ENCODE measurements around the gene PUS3. TPM values are rescaled to one million over a fixed set of nuclear protein-coding genes. Genes with fewer than 3 reads are reported as not detected.
"Not testable (repeated sequence)": the region's sequence is repeated elsewhere in the genome, so short reads cannot be mapped to it uniquely, and the experiment has no call there.

Gene PUS3
- total and polyA plus RNA-seq, 2 experiments from 2014 or later = 11.4 to 13.0 TPM

DNA sequence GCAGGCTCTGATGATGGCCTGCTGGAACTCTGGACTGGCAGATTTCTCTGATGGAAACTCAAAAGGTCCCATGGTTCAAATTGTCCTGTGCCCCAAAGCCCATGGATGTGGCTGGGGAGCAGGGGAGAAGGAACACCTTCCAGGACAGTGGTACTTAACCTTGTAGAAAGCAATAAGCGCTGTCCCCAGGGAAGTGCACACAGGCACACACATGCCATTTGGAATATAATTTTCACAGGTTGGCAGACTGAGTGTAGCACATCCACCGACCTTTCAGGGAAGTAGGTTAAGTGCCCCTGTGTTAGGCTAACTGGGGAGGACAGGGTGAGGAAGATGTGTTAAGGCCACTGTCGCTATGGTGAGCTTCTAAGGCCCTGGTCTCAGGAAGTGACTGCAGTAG is 19.1 kb upstream of the PUS3 start:
- no peaks in the 10 kb centered on the region for H3K4me1 ChIP-seq (ENCODE audit: low read depth)
- TF ChIP-seq, protein P1, sequence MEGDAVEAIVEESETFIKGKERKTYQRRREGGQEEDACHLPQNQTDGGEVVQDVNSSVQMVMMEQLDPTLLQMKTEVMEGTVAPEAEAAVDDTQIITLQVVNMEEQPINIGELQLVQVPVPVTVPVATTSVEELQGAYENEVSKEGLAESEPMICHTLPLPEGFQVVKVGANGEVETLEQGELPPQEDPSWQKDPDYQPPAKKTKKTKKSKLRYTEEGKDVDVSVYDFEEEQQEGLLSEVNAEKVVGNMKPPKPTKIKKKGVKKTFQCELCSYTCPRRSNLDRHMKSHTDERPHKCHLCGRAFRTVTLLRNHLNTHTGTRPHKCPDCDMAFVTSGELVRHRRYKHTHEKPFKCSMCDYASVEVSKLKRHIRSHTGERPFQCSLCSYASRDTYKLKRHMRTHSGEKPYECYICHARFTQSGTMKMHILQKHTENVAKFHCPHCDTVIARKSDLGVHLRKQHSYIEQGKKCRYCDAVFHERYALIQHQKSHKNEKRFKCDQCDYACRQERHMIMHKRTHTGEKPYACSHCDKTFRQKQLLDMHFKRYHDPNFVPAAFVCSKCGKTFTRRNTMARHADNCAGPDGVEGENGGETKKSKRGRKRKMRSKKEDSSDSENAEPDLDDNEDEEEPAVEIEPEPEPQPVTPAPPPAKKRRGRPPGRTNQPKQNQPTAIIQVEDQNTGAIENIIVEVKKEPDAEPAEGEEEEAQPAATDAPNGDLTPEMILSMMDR (IDR thresholded peaks at IDR 0.05; ENCODE audit: low read depth, low read length) = no peak
- H3K36me3 ChIP-seq = no peaks in the 10 kb centered on the region
- no peak for DNase-seq (ENCODE audit: low read depth in 1 of 2, low spot score in 1 of 2)
- H3K27ac ChIP-seq = no peak overlapping the region
- no peaks in the 10 kb centered on the region for H3K9me3 ChIP-seq (ENCODE audit: low read depth)
- no peaks in the 10 kb centered on the region for H3K27me3 ChIP-seq
- no peak overlapping the region for H3K4me3 ChIP-seq

DNA sequence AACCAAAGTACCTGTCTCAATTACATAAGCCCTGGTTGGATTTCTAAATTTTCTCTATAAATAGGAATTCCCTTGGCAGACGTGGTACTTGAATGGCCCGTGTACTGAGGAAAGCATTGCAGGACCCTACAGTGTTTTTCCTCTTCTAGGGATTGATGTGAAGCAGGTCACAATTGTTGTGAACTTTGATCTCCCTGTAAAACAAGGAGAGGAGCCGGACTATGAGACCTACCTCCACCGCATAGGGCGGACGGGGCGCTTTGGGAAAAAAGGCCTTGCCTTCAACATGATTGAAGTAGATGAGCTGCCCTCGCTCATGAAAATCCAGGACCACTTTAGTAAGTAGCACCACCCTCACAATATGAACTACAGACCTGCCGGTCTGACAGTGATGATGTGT is 18.0 kb upstream of the PUS3 start:
- Histone ChIP-seq H3K4me3 (no peak overlapping the region), H3K27me3 (no peaks in the 10 kb centered on the region), H3K9me3 (ENCODE audit: low read depth) (no peaks in the 10 kb centered on the region), H3K27ac (no peak overlapping the region), H3K36me3 (no peaks in the 10 kb centered on the region), H3K4me1 (ENCODE audit: low read depth) (no peaks in the 10 kb centered on the region)
- TF ChIP-seq, protein P1 (IDR thresholded peaks at IDR 0.05; ENCODE audit: low read depth, low read length) = no peak
- DNase-seq (ENCODE audit: low read depth in 1 of 2, low spot score in 1 of 2) = no peak

DNA sequence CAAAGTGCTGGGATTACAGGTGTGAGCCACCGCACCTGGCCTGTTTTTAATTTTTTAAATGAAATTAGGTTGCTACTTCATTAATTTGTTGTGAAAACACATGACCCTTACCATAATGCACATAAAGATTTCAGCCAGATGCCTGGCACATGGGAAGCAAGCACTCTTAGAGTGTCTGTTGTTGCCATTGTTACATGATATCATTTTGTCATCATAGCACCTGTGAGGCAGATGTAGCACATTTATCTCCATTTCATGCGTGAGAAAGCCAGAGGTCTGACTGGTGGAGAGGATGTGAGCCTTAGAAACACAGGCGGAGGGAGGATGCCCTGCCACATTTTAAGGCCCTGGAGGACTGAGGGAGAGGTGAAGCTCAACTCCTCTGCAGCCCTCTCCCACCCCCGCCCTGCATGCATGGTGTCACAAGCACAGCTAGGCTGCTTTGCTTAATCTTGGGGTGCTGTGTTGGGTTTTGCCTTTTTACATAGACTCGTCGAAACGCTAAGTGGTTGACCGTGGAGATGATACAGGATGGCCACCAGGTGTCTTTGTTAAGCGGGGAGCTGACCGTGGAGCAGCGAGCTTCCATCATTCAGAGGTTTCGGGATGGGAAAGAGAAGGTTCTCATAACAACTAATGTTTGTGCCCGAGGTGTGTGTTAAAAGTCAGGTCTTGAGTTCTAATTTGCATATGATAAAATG is 15.3 kb upstream of the PUS3 start:
- Histone ChIP-seq H3K4me1 (ENCODE audit: low read depth) (no peaks in the 10 kb centered on the region), H3K27ac (no peak overlapping the region), H3K9me3 (ENCODE audit: low read depth) (no peaks in the 10 kb centered on the region), H3K4me3 (no peak overlapping the region), H3K27me3 (no peaks in the 10 kb centered on the region), H3K36me3 (no peaks in the 10 kb centered on the region)
- DNase-seq (ENCODE audit: low read depth in 1 of 2, low spot score in 1 of 2) = no peak
- TF ChIP-seq, protein P1 (IDR thresholded peaks at IDR 0.05; ENCODE audit: low read depth, low read length) = no peak

DNA sequence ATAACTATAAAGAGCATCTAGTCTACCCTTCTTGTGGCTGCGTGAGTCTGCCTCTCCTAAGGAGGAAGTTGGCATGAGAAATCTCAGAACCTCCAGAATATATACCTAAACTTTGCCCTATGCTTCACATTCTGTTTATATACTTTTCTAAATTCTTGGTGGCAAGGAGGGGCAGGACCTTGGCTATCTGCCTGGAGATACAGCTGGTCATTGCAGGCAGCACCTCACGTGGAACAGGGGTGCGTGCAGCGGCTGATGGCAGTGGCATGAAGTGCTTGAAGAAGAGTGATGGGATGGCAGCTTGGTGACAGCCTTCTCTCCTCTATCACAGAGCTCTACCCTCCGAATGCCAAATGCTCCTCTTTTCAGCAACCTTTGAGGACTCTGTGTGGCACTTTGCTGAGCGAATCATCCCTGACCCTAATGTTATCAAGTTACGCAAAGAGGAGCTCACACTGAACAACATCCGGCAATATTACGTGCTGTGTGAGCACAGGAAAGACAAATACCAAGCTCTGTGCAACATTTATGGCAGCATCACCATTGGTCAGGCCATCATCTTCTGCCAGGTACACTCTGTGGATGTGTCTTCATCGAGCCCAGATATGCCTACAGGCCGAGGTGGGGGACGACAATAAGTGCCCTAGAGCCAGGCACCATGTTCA is 13.8 kb upstream of the PUS3 start:
- no peak for DNase-seq (ENCODE audit: low read depth in 1 of 2, low spot score in 1 of 2)
- no peaks in the 10 kb centered on the region for H3K4me1 ChIP-seq (ENCODE audit: low read depth)
- no peaks in the 10 kb centered on the region for H3K9me3 ChIP-seq (ENCODE audit: low read depth)
- H3K27me3 ChIP-seq = no peaks in the 10 kb centered on the region
- H3K27ac ChIP-seq = no peak overlapping the region
- H3K4me3 ChIP-seq = no peak overlapping the region
- TF ChIP-seq, protein P1 (IDR thresholded peaks at IDR 0.05; ENCODE audit: low read depth, low read length) = no peak
- H3K36me3 ChIP-seq = no peaks in the 10 kb centered on the region

DNA sequence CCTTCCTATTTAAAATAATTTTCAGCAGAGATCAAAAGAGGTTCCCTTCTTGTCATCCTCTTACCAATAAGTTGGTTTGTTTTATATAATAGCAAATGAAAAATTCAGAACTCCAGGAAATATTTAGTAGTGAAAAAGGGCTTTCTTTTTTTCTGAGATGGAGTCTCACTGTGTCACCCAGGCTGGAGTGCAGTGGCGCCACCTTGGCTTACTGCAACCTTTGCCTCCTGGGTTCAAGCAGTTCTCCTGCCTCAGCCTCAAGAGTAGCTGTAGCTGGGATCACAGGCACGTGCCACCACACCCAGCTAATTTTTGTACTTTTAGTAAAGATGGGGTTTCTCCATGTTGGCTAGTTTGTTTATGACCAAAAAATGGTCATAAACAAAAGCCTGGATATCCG is 11.6 kb upstream of the PUS3 start:
- H3K4me1 ChIP-seq (ENCODE audit: low read depth); H3K36me3 ChIP-seq; H3K4me3 ChIP-seq; H3K9me3 ChIP-seq (ENCODE audit: low read depth); H3K27ac ChIP-seq; H3K27me3 ChIP-seq; DNase-seq (ENCODE audit: low read depth in 1 of 2, low spot score in 1 of 2): not testable (repeated sequence)

DNA sequence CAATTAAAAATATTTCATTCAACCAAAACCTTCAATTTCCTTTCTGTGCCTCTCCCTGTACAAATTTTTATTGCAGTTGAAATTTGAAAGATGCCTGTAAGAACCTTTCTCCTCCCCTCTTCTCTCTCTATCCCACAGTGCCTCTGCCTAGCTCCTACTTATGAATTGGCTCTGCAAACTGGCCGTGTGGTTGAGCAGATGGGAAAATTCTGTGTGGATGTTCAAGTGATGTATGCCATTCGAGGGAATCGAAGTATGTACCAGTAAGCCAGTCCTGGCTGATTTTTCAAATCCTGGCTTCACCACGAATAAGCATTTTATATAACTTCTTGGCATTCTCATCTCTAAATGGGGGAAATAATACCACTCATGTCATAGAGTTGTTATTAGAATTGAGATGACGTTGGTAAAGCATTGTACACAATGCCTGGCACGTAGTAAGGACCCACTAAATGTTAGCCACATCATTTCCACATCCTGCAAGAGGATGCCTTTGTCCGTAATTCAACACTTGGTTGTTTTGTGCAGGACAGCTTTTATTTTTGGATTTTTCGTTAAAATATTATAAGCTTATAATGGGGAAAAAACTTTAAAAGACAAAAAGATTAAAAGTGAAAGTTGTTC is 7.3 kb upstream of the PUS3 start:
- Histone ChIP-seq H3K36me3 (no peaks in the 10 kb centered on the region), H3K27ac (no peak overlapping the region), H3K4me1 (ENCODE audit: low read depth) (no peaks in the 10 kb centered on the region), H3K9me3 (ENCODE audit: low read depth) (no peaks in the 10 kb centered on the region), H3K4me3 (no peak overlapping the region), H3K27me3 (peaks cover 3% of the 10 kb centered on the region)
- TF ChIP-seq, protein P1 (IDR thresholded peaks at IDR 0.05; ENCODE audit: low read depth, low read length) = no peak
- DNase-seq (ENCODE audit: low read depth in 1 of 2, low spot score in 1 of 2) = no peak
